DMS114 treated with DMSO at 0.1 percent for 48 hours (cell line): Measurements from ENCODE around the gene TRIM66.
"Not testable (repeated sequence)": the region's sequence is repeated elsewhere in the genome, so short reads cannot be mapped to it uniquely, and the experiment has no call there.

Source experiments
- DNase-seq: peaks from one replicate; lab custom pipeline; 2025; ENCODE audit not compliant: unreplicated experiment; lab: John Stamatoyannopoulos, UW

Gene TRIM66

DNA sequence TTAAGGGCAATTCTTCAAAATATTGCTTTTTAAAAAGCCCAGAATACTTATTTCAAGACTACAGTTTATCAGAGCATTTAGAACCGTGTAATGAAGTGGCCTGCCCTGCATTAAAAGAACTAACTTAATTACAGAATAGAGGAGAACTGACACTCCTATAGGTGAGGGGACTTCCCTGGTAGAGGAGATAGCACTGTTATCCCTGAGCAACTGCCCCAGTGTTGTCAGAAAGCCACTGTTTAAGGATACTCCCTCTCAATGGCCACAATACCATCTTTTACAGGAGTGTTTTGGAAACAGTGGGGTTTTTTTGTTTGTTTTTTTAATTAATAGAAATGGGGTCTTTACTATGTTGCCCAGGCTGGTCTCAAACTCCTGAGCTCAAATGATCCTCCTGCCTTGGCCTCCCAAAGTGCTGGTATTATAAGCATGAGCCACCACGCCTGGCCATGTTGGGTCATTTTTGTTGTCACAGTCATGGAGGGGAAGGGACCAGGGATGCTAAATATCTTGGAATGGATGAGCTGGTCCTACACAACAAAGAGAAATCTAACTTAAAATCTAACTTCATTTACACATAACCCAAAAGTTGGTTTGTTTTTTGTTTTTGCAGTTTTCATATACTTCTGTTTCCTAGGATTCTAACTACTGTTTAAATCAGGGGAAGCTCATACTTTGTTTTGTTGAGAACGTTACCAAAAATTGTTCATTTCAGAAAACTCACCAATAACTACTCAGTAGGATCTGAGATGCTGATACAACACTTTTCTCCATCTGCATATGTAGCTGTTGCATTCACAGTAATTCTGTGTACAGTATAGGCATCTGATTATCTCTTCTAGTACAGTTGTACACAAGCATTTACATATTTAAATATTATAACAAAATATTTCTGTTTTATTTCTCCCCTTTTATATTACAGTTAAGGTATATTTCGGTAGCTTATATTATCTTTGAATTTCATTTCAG is 8.2 kb upstream of the TRIM66 start:
- DNase-seq = no peak

GRCh38 chr11:8689726-8690255 is 7.3 kb upstream of the TRIM66 start:
- no peak for DNase-seq

- DNase-seq = peak; percentile 88
These were observed 6.2 kb upstream of the TRIM66 start for GRCh38 chr11:8688414-8689362.

DNA sequence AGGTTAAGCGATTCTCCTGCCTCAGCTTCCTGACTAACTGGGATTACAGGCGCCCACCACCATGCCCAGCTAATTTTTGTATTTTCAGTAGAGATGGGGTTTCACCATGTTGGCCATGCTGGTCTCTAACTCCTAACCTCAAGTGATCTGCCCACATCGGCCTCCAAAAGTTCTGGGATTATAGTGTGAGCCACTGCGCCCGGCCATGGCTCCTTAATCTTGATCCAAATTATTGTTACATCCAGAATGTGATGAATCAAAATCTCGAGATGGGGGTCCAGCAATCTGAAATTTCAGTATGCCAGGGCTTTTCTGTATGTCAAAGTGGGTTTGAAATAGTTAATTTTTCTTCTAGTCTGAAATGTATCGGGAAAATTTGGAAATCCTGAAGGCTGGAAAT is 3.9 kb upstream of the TRIM66 start:
- no peak for DNase-seq

DNA sequence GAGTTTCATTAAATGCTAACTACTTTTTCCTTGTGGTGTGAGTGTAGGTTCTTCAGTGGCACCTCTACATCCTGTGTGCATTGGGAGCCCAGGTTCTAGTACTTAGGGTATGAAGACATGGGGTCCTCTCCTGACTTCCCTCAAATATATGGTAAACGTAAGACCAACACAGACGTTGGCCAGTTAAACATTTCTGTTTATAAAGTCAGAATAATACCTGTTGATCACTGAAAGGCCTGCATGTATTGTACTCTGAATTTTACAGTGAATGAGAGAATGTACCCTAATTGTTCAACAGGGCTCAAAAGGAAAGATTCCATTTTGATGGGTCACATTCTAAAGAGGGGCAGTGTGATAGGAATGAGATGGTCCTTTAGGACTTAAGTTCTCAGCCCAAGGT is 3.4 kb upstream of the TRIM66 start:
- DNase-seq = no peak

GRCh38 chr11:8685306-8685705 is 2.8 kb upstream of the TRIM66 start:
- DNase-seq = no peak

- DNase-seq = no peak
These were observed 2.3 kb upstream of the TRIM66 start for GRCh38 chr11:8684600-8685290.

DNA sequence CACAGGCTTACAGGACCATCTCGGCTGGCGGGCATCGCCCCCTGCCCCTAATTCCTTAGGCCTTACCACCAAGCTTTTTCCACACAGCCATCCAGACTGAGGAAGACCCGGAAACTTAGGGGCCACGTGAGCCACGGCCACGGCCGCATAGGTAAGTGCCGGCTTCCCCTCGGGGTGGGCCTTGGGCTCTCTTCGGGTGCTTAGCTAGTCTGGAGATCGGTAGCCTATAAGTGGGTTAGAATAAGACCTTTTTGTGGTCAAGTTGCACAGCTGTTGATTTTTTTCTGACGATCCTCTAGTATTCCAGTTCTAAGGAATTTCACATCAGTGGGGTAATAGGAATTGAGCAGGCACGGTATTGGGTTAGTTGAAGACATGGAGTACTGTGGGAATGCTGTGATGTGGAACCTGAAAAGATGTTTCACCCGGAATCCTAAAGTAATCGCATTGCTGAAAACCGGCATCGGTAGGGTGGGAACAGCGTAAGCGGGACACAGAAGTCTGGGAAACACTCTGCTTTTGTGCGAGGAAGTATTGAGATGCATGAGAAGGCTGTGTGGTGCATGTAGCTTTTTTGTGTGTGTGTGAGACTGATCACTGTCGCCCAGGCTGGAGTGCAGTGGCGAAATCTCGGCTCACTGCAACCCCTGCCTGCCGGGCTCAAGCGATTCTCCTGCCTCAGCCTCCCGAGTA is 796 bp upstream of the TRIM66 start:
- no peak for DNase-seq

- no peak for DNase-seq
These were observed 595 bp downstream of the TRIM66 start for GRCh38 chr11:8681837-8682302.

- DNase-seq = no peak
These were observed 3.5 kb downstream of the TRIM66 start for GRCh38 chr11:8679006-8679405.

- DNase-seq = no peak
These were observed 6.0 kb downstream of the TRIM66 start for GRCh38 chr11:8676458-8676857.

- no peak for DNase-seq
These were observed 7.6 kb downstream of the TRIM66 start for GRCh38 chr11:8674859-8675258.

- no peak for DNase-seq
These were observed 10.1 kb downstream of the TRIM66 start for GRCh38 chr11:8672346-8672745.

- DNase-seq = no peak
These were observed 10.8 kb downstream of the TRIM66 start for GRCh38 chr11:8671651-8672062.

GRCh38 chr11:8671193-8671612 is 11.3 kb downstream of the TRIM66 start:
- no peak for DNase-seq

- not testable (repeated sequence) for DNase-seq
These were observed 12.4 kb downstream of the TRIM66 start for GRCh38 chr11:8670081-8670480.

DNA sequence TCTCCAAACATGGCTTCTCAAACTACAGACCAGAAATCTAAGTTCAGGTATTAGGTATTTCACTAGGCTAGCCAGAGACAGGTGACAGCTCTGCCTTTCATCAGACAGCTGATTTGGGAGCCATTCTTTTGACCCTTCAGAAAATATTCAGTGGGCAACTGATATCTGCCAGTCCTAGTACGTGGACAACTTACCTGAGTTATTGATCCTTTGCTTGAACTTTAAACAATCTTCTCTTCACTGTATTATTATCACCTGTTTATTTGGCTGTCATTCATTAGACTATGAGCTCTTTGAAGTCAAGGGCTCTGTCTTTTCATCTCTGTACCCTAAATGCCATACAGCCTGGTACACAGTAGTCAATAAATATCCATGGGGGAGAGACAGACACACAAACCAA is 17.2 kb downstream of the TRIM66 start:
- no peak for DNase-seq

DNA sequence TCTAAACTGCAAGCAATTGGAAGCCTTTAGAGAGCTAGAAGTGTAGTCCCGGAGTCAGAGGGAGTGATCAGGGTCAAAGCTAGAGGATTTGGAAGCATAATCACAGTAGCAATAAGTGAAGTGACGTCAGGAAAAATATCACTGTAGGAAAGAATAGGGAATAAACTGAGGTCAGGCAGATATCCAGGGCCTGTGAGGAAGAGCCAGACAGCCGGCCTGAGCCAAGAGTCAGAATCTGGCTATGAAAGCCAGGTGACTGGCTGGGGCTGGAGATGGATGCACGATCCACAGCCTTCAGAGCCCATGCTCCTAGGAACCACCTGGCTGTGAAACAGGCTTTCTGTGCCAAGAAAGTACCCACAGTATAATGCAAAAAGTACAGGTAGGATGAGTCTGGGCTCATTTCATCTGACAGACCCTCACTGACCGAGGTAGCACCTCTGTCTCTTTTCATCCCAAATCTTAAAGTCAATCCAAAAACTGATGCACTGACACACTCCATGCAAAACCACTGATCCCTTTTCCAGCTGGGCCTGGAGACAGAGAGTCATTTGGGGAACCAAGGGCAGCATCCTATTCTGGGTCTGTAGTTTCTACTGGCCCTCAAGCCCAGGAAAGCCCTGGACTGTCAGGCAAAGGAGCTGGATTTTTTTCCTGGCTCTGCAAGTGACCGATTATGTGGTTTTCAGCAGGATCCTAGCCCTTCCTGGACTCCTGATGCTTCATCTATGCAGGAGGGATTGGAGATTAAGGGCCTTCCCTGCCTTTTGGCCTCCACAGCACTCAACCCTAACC is 21.3 kb downstream of the TRIM66 start:
- no peak for DNase-seq

DNA sequence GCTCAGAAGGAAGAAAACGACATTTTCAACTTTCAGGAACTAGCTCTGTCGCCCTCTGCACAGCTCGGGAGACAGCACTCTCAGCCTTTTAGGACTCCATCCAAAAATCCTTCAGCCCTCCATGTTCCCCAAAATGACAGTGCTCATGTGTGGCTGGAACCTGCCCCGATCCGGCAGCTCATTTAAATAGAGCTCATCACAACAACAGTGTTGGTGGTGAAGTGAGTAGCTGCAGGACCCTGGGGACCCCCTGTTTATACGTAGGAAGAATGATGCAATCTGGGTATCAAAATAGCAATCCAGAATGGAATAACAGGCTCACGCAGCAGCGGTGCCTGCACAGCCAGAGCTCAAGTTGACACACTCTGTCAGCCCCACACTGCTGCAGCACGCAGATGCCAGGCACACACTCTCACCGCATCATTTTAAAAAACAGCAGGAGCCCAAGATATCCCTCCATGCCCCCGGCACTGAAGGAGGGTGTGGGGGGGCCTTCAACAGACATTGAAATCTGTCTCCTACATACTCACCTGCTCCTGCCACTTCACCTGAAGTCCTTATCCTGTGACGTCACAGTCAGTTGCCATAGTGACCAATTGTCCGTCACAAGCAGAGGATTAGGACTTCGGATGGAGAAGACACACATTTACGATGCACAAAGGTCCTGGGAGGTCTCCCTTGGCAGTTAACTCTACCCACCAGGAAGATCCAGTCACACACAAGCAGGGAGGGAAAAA is 24.0 kb downstream of the TRIM66 start:
- DNase-seq = no peak
